HCT116 (cell line): ENCODE measurements around the gene UGT2B7. TPM values are rescaled to one million over a fixed set of nuclear protein-coding genes. Genes with fewer than 3 reads are reported as not detected.

Experiments
- ATAC-seq: fragments of 200-7000 bp; cut with Tn5 transposase; 2 replicates; pipeline ENCODE4 v1.9.1; 2020; ENCODE audit warnings: mild to moderate bottlenecking, moderate library complexity
- BruUV-seq: library from RNA; stranded (reverse); fragments of 400-500 nt; replicated peaks from 2 replicates; lab custom pipeline; 2021; lab: Mats Ljungman, UMichigan
- CTCF ChIA-PET: fragments of 300-600 bp; sonication (Branson Sonifier 250); formaldehyde crosslinking; loops from one replicate; lab custom pipeline; 2021; ENCODE audit warnings: antibody characterized with exemption; lab: Charles Lee
- POLR2A ChIA-PET: fragments of 300-600, 350-600 bp; sonication (Branson Sonifier 250); formaldehyde crosslinking; loops from one replicate; lab custom pipeline; 2021; ENCODE audit warnings: antibody characterized with exemption; lab: Charles Lee
- RAD21 ChIA-PET, 2 experiments: fragments of 300-600 bp; sonication (Branson Sonifier 250); formaldehyde crosslinking; loops; one replicate each; lab custom pipeline; 2023; ENCODE audit warnings: low total read pairs in 2 of 2; ENCODE audit not compliant: uncharacterized antibody in 2 of 2, unreplicated experiment in 2 of 2, low non-redundant PET in 1 of 2; lab: Charles Lee
- DNase-seq: peaks from one replicate; pipeline ENCODE4 v3.0.0-alpha.2; 2010; ENCODE audit warnings: low read depth, low spot score
- H2AFZ ChIP-seq: fragments of 200-600 bp; shearing (Covaris generic), sonication (generic); 2 replicates; pipeline ENCODE4 v1.6.1; 2017; ENCODE audit warnings: low read depth, mixed run types, mixed read lengths, antibody characterized with exemption, low read length; ENCODE audit not compliant: poor library complexity, severe bottlenecking
- H3K27ac ChIP-seq: 2 replicates; pipeline ENCODE4 v1.5.1; 2012; ENCODE audit warnings: low read depth, low read length
- H3K27me3 ChIP-seq: fragments of 200-600 bp; sonication (generic); 2 replicates; pipeline ENCODE4 v1.6.1; 2016; ENCODE audit warnings: mixed run types, low read length, mixed read lengths; ENCODE audit not compliant: insufficient read depth
- H3K36me3 ChIP-seq, 2 experiments: fragments of 200-500 bp in 1 of 2; fragments of 200-600 bp in 1 of 2; sonication (Bioruptor generic) in 1 of 2; sonication (generic) in 1 of 2; 2 replicates each; pipeline versions ENCODE4 v1.5.1 to v1.6.1; 2014 to 2016; ENCODE audit warnings: low read length in 2 of 2, inconsistent platforms in 1 of 2, mixed read lengths in 1 of 2, mixed run types in 1 of 2; ENCODE audit not compliant: insufficient read depth in 2 of 2, control insufficient read depth in 1 of 2
- H3K4me1 ChIP-seq, 2 experiments: fragments of 200-600 bp in 1 of 2; sonication (generic) in 1 of 2; 2 replicates each; pipeline versions ENCODE4 v1.5.1 to v1.6.1; 2012 to 2017; ENCODE audit warnings: low read length in 2 of 2, inconsistent platforms in 1 of 2, mild to moderate bottlenecking in 1 of 2, mixed read lengths in 1 of 2, mixed run types in 1 of 2, moderate library complexity in 1 of 2; ENCODE audit not compliant: insufficient read depth in 2 of 2, control insufficient read depth in 1 of 2
- H3K4me2 ChIP-seq: fragments of 200-600 bp; sonication (generic); 2 replicates; pipeline ENCODE4 v1.6.1; 2017; ENCODE audit warnings: mixed run types, low read length, mixed read lengths
- H3K4me3 ChIP-seq, 2 experiments: fragments of 200-600 bp in 1 of 2; sonication (generic) in 1 of 2; replicated peaks in 1 of 2; 2 replicates each; pipeline ENCODE4 v1.5.1; 2011 to 2016; ENCODE audit warnings: low read length in 2 of 2, control low read depth in 1 of 2, low read depth in 1 of 2, mild to moderate bottlenecking in 1 of 2, mixed read lengths in 1 of 2, mixed run types in 1 of 2
- H3K79me2 ChIP-seq: fragments of 200-600 bp; sonication (generic); 2 replicates; pipeline ENCODE4 v1.6.1; 2017; ENCODE audit warnings: mild to moderate bottlenecking, mixed run types, low read length, moderate library complexity, mixed read lengths; ENCODE audit not compliant: insufficient read depth
- H3K9ac ChIP-seq: fragments of 200-600 bp; sonication (generic); 2 replicates; pipeline ENCODE4 v1.6.1; 2016; ENCODE audit warnings: low read length, mixed read lengths
- H3K9me2 ChIP-seq: fragments of 200-600 bp; sonication (generic), shearing (Covaris generic); 2 replicates; pipeline ENCODE4 v1.6.1; 2017; ENCODE audit warnings: mixed run types, mild to moderate bottlenecking, moderate library complexity; ENCODE audit not compliant: insufficient read depth
- H3K9me3 ChIP-seq, 2 experiments: fragments of 200-500 bp in 1 of 2; fragments of 200-600 bp in 1 of 2; sonication (Bioruptor generic) in 1 of 2; sonication (generic) in 1 of 2; 2 replicates each; pipeline ENCODE4 v1.6.1; 2014 to 2017; ENCODE audit warnings: low read length in 2 of 2, mixed read lengths in 2 of 2, inconsistent platforms in 1 of 2, low read depth in 1 of 2, mild to moderate bottlenecking in 1 of 2, mixed run types in 1 of 2, moderate library complexity in 1 of 2; ENCODE audit not compliant: control insufficient read depth in 1 of 2, insufficient read depth in 1 of 2
- H4K20me1 ChIP-seq: fragments of 200-600 bp; sonication (generic), shearing (Covaris generic); 2 replicates; pipeline ENCODE4 v1.6.1; 2017; ENCODE audit warnings: mixed run types, mild to moderate bottlenecking, moderate library complexity; ENCODE audit not compliant: insufficient read depth
- ELF1 ChIP-seq: IDR thresholded peaks from 2 replicates; pipeline ENCODE4 v1.6.1; 2012; ENCODE audit warnings: low read depth, borderline replicate concordance
- EZH2phosphoT487 ChIP-seq: fragments of 200-600 bp; IDR thresholded peaks from 2 replicates; pipeline ENCODE4 v1.6.1; 2018; ENCODE audit warnings: antibody characterized with exemption, borderline replicate concordance
- SIN3A ChIP-seq: IDR thresholded peaks from 2 replicates; pipeline ENCODE4 v1.6.1; 2012; ENCODE audit warnings: low read depth
- ZFX ChIP-seq: fragments of 450-650 bp; IDR thresholded peaks from 2 replicates; pipeline ENCODE4 v1.6.1; 2017
- ZNF274 ChIP-seq: fragments of 200-500 bp; sonication (Bioruptor generic); IDR thresholded peaks from 2 replicates; pipeline ENCODE4 v1.6.1; 2014; ENCODE audit warnings: mild to moderate bottlenecking, low read depth, low read length, inconsistent platforms
- intact Hi-C: fragments of 100-400 bp; cut with micrococcal nuclease; formaldehyde crosslinking; loops from 2 replicates; pipeline ENCODE4 v1.10.0; 2022
- total RNA-seq: library from RNA; stranded (reverse); gene quantifications from one replicate; pipeline ENCODE4 v1.2.1, GENCODE V29; 2021; ENCODE audit not compliant: unreplicated experiment
- TF ChIP-seq, protein P1 (sequence below): IDR thresholded peaks from 2 replicates; pipeline ENCODE4 v1.6.1; 2012; ENCODE audit warnings: low read depth
- TF ChIP-seq, protein P2 (sequence below): IDR thresholded peaks from 2 replicates; pipeline ENCODE4 v1.6.1; 2012

UGT2B7 gene
- total RNA-seq, 1 experiment from 2014 or later = not detected

GRCh38 chr4:69147334-69147733 is 51.1 kb downstream of the UGT2B7 start:
- H3K9ac ChIP-seq = no peak overlapping the region
- no peak for ATAC-seq
- no peaks in the 10 kb centered on the region for H4K20me1 ChIP-seq
- H3K79me2 ChIP-seq = no peaks in the 10 kb centered on the region
- no peak overlapping the region for H3K27ac ChIP-seq
- ChIA-PET RAD21 (no interaction called here), POLR2A (no interaction called here), CTCF (no interaction called here)
- no peak overlapping the region for H3K4me3 ChIP-seq
- intact Hi-C loops = no loop called here
- no peaks in the 10 kb centered on the region for H3K27me3 ChIP-seq
- DNase-seq = no peak
- no TSS peak for BruUV-seq
- no peak overlapping the region for H2AFZ ChIP-seq
- no peak overlapping the region for H3K4me2 ChIP-seq
- no peaks in the 10 kb centered on the region for H3K9me3 ChIP-seq
- no peaks in the 10 kb centered on the region for H3K36me3 ChIP-seq
- TF ChIP-seq ELF1 (no peak), EZH2phosphoT487 (no peak), ZNF274 (no peak), SIN3A (no peak), ZFX (no peak)
- TF ChIP-seq, protein P1, sequence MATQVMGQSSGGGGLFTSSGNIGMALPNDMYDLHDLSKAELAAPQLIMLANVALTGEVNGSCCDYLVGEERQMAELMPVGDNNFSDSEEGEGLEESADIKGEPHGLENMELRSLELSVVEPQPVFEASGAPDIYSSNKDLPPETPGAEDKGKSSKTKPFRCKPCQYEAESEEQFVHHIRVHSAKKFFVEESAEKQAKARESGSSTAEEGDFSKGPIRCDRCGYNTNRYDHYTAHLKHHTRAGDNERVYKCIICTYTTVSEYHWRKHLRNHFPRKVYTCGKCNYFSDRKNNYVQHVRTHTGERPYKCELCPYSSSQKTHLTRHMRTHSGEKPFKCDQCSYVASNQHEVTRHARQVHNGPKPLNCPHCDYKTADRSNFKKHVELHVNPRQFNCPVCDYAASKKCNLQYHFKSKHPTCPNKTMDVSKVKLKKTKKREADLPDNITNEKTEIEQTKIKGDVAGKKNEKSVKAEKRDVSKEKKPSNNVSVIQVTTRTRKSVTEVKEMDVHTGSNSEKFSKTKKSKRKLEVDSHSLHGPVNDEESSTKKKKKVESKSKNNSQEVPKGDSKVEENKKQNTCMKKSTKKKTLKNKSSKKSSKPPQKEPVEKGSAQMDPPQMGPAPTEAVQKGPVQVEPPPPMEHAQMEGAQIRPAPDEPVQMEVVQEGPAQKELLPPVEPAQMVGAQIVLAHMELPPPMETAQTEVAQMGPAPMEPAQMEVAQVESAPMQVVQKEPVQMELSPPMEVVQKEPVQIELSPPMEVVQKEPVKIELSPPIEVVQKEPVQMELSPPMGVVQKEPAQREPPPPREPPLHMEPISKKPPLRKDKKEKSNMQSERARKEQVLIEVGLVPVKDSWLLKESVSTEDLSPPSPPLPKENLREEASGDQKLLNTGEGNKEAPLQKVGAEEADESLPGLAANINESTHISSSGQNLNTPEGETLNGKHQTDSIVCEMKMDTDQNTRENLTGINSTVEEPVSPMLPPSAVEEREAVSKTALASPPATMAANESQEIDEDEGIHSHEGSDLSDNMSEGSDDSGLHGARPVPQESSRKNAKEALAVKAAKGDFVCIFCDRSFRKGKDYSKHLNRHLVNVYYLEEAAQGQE = no peak
- TF ChIP-seq, protein P2, sequence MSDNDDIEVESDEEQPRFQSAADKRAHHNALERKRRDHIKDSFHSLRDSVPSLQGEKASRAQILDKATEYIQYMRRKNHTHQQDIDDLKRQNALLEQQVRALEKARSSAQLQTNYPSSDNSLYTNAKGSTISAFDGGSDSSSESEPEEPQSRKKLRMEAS = no peak
- H3K4me1 ChIP-seq = no peaks in the 10 kb centered on the region
- no peaks in the 10 kb centered on the region; the same call in 1 of the 2 replicates for H3K9me2 ChIP-seq
